Gastroesophageal sphincter (tissue), 3 donors: ENCODE data around the gene CACNG4.

ENCODE experiments used
- POLR2A ChIP-seq, 2 donors: fragments of 450-650 bp; IDR thresholded peaks; one replicate each; pipeline ENCODE4 v1.6.1; 2017; ENCODE audit warnings: antibody characterized with exemption in 2 of 2, mild to moderate bottlenecking in 2 of 2, moderate library complexity in 1 of 2
- TF ChIP-seq, protein P1 (sequence below), 4 experiments: fragments of 200-600 bp in 2 of 4; fragments of 450-650 bp in 2 of 4; sonication (generic) in 1 of 4; IDR thresholded peaks; one replicate each; pipeline ENCODE4 v1.5.1; 2017 to 2019; ENCODE audit warnings: antibody characterized with exemption in 4 of 4, mild to moderate bottlenecking in 2 of 4, moderate library complexity in 2 of 4

- TF ChIP-seq, protein P1, sequence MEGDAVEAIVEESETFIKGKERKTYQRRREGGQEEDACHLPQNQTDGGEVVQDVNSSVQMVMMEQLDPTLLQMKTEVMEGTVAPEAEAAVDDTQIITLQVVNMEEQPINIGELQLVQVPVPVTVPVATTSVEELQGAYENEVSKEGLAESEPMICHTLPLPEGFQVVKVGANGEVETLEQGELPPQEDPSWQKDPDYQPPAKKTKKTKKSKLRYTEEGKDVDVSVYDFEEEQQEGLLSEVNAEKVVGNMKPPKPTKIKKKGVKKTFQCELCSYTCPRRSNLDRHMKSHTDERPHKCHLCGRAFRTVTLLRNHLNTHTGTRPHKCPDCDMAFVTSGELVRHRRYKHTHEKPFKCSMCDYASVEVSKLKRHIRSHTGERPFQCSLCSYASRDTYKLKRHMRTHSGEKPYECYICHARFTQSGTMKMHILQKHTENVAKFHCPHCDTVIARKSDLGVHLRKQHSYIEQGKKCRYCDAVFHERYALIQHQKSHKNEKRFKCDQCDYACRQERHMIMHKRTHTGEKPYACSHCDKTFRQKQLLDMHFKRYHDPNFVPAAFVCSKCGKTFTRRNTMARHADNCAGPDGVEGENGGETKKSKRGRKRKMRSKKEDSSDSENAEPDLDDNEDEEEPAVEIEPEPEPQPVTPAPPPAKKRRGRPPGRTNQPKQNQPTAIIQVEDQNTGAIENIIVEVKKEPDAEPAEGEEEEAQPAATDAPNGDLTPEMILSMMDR (IDR thresholded peaks at IDR 0.05): no peak
- no peak for TF ChIP-seq POLR2A (IDR thresholded peaks at IDR 0.05)
Measured at GRCh38 chr17:67044016-67044772, 79.7 kb downstream of the CACNG4 start, which contains the start of gene CACNG1.
